ENCODE results near the gene FKBP15.
A peak's percentile ranks its signal among the peaks of the same experiment; 100 is the strongest.

Gene FKBP15

DNA sequence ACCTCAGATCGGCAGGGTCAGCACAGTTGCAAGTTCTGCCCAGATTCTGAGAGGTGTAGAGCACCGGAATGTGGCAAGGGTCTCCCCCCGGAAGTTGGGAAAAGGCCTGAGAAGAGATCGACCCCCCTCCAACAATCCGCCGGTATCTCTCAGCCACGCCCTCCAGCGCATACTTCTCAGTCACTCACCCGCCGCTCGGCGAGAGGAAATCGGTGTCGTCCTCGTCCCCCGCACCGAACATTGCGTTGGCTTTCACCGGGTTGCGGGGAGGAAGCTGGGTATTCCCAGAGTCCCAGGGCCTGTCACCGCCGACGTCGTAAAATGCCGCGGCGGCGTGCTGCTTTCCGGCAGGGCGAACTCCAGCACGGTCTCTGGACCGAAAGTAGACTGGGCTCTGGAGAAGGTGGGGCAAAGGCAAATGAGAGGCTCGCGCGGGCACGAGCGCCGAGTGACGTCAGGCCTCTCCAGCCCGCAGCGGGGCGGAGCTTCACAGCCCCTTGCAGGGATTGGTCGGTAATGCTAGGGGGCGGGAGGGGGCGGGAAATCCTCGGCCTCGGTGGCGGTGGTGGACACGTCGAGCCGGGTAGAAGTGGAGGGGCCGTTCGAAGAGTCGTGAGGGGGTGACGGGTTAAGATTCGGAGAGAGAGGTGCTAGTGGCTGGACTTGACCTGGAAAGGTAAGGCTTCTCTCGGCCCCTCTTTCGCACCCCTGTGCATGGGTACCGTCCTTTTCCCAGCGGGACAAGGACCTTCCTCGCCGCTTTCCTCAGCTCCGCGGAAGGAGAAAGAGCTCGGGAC is at the start of gene FKBP15, which contains the start of gene SLC31A1 (continued):
- peak; percentile 60 for TF ChIP-seq ZXDB (tag by site-specific recombination; IDR thresholded peaks at IDR 0.05)
- no peak for TF ChIP-seq ZNF19 (tag by site-specific recombination; IDR thresholded peaks at IDR 0.05; ENCODE audit: low read depth)
- TF ChIP-seq ZNF202 (tag by site-specific recombination; IDR thresholded peaks at IDR 0.05; ENCODE audit: borderline replicate concordance) = no peak
- TF ChIP-seq ZEB2 (tag by site-specific recombination; IDR thresholded peaks at IDR 0.05) = peak; percentile 63; the same call in 1 of the 2 replicates
- TF ChIP-seq ZNF791 (tag by site-specific recombination; IDR thresholded peaks at IDR 0.05) = no peak
- TF ChIP-seq, protein P1, sequence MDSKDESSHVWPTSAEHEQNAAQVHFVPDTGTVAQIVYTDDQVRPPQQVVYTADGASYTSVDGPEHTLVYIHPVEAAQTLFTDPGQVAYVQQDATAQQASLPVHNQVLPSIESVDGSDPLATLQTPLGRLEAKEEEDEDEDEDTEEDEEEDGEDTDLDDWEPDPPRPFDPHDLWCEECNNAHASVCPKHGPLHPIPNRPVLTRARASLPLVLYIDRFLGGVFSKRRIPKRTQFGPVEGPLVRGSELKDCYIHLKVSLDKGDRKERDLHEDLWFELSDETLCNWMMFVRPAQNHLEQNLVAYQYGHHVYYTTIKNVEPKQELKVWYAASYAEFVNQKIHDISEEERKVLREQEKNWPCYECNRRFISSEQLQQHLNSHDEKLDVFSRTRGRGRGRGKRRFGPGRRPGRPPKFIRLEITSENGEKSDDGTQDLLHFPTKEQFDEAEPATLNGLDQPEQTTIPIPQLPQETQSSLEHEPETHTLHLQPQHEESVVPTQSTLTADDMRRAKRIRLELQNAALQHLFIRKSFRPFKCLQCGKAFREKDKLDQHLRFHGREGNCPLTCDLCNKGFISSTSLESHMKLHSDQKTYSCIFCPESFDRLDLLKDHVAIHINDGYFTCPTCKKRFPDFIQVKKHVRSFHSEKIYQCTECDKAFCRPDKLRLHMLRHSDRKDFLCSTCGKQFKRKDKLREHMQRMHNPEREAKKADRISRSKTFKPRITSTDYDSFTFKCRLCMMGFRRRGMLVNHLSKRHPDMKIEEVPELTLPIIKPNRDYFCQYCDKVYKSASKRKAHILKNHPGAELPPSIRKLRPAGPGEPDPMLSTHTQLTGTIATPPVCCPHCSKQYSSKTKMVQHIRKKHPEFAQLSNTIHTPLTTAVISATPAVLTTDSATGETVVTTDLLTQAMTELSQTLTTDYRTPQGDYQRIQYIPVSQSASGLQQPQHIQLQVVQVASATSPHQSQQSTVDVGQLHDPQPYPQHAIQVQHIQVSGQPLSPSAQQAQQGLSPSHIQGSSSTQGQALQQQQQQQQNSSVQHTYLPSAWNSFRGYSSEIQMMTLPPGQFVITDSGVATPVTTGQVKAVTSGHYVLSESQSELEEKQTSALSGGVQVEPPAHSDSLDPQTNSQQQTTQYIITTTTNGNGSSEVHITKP (tag by site-specific recombination; IDR thresholded peaks at IDR 0.05) = peak; percentile 77
- TF ChIP-seq ZNF354C (tag by site-specific recombination; IDR thresholded peaks at IDR 0.05; ENCODE audit: borderline replicate concordance, low read depth) = no peak
- TF ChIP-seq ZNF433 (tag by site-specific recombination; IDR thresholded peaks at IDR 0.05; ENCODE audit: low read depth) = no peak
- TF ChIP-seq ZNF792 (tag by site-specific recombination; IDR thresholded peaks at IDR 0.05) = no peak
- peak; percentile 12; the same call in 1 of the 2 replicates for TF ChIP-seq ZNF660 (tag by site-specific recombination; IDR thresholded peaks at IDR 0.05)
- TF ChIP-seq ZNF692 (tag by site-specific recombination; IDR thresholded peaks at IDR 0.05) = peak; percentile 5; the same call in 1 of the 2 replicates
- peak; percentile 95 for TF ChIP-seq SP2 (tag by site-specific recombination; IDR thresholded peaks at IDR 0.05)
- peak; percentile 12; the same call in 1 of the 2 replicates for TF ChIP-seq ZNF398 (tag by site-specific recombination; IDR thresholded peaks at IDR 0.05)
- peak; percentile 69 for TF ChIP-seq ZNF335 (tag by site-specific recombination; conservative IDR thresholded peaks at IDR 0.05)
- TF ChIP-seq ZNF555 (tag by site-specific recombination; conservative IDR thresholded peaks at IDR 0.05) = no peak
- TF ChIP-seq ZNF549 (tag by site-specific recombination; IDR thresholded peaks at IDR 0.05) = no peak
- TF ChIP-seq WT1 (tag by site-specific recombination; IDR thresholded peaks at IDR 0.05) = no peak
- TF ChIP-seq ZNF114 (tag by site-specific recombination; IDR thresholded peaks at IDR 0.05) = no peak
- TF ChIP-seq ZFHX2 (tag by site-specific recombination; conservative IDR thresholded peaks at IDR 0.05) = no peak; the same call in 1 of the 2 replicates
- TF ChIP-seq ZNF214 (tag by site-specific recombination; IDR thresholded peaks at IDR 0.05; ENCODE audit: borderline replicate concordance) = no peak
- TF ChIP-seq ZNF24 (tag by site-specific recombination; IDR thresholded peaks at IDR 0.05) = no peak
- no peak for TF ChIP-seq ZNF121 (tag by site-specific recombination; IDR thresholded peaks at IDR 0.05)
- TF ChIP-seq, protein P2, sequence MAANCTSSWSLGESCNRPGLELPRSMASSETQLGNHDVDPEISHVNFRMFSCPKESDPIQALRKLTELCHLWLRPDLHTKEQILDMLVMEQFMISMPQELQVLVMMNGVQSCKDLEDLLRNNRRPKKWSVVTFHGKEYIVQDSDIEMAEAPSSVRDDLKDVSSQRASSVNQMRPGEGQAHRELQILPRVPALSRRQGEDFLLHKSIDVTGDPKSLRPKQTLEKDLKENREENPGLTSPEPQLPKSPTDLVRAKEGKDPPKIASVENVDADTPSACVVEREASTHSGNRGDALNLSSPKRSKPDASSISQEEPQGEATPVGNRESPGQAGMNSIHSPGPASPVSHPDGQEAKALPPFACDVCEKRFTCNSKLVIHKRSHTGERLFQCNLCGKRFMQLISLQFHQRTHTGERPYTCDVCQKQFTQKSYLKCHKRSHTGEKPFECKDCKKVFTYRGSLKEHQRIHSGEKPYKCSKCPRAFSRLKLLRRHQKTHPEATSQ (tag by site-specific recombination; IDR thresholded peaks at IDR 0.05) = no peak; the same call in 1 of the 2 replicates
- peak; percentile 86 for TF ChIP-seq ZBTB20 (tag by site-specific recombination; IDR thresholded peaks at IDR 0.05)
- peak; percentile 89 for TF ChIP-seq ZBTB21 (tag by site-specific recombination; IDR thresholded peaks at IDR 0.05)
- TF ChIP-seq, protein P3, sequence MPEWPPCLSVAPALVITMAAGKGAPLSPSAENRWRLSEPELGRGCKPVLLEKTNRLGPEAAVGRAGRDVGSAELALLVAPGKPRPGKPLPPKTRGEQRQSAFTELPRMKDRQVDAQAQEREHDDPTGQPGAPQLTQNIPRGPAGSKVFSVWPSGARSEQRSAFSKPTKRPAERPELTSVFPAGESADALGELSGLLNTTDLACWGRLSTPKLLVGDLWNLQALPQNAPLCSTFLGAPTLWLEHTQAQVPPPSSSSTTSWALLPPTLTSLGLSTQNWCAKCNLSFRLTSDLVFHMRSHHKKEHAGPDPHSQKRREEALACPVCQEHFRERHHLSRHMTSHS (tag by site-specific recombination; IDR thresholded peaks at IDR 0.05) = no peak
- 0 out of 2 replicates have a peak, but pooled peaks have one; percentile 35 for TF ChIP-seq BCL11A (tag by site-specific recombination; IDR thresholded peaks at IDR 0.05; ENCODE audit: low read depth)

Data from HEK293 (cell line).